Glutamatergic neuron (in vitro differentiated cells): ENCODE measurements around the gene CBFB. TPM values are rescaled to one million over a fixed set of nuclear protein-coding genes. Genes with fewer than 3 reads are reported as not detected.
"Not testable (repeated sequence)": the region's sequence is repeated elsewhere in the genome, so short reads cannot be mapped to it uniquely, and the experiment has no call there.

Source experiments
- DNase-seq: peaks from one replicate; pipeline ENCODE4 v3.0.0; 2022
- H3K27ac Mint-ChIP-seq: one replicate; pipeline ENCODE4 v1.8.0; 2020; ENCODE audit warnings: mild to moderate bottlenecking, mixed read lengths, inconsistent platforms; ENCODE audit not compliant: unreplicated experiment
- H3K27me3 Mint-ChIP-seq: one replicate; pipeline ENCODE4 v1.8.0; 2020; ENCODE audit warnings: mild to moderate bottlenecking, moderate library complexity, mixed read lengths, inconsistent platforms; ENCODE audit not compliant: unreplicated experiment
- H3K36me3 Mint-ChIP-seq: one replicate; pipeline ENCODE4 v1.8.0; 2020; ENCODE audit warnings: mild to moderate bottlenecking, mixed read lengths, inconsistent platforms; ENCODE audit not compliant: unreplicated experiment
- H3K4me1 Mint-ChIP-seq: one replicate; pipeline ENCODE4 v1.8.0; 2020; ENCODE audit warnings: mild to moderate bottlenecking, low read depth, mixed read lengths, inconsistent platforms; ENCODE audit not compliant: unreplicated experiment
- H3K4me3 Mint-ChIP-seq: one replicate; pipeline ENCODE4 v1.8.0; 2020; ENCODE audit warnings: mild to moderate bottlenecking, mixed read lengths, inconsistent platforms; ENCODE audit not compliant: unreplicated experiment
- H3K9me3 Mint-ChIP-seq: one replicate; pipeline ENCODE4 v1.8.0; 2020; ENCODE audit warnings: mild to moderate bottlenecking, moderate library complexity, mixed read lengths, inconsistent platforms; ENCODE audit not compliant: unreplicated experiment
- total RNA-seq: library from RNA; stranded (reverse); fragmentation: NEBNext Ultra II Directional; extraction: Animal tissue kit (Norgen Biotek cat#: 25700); gene quantifications from one replicate; pipeline ENCODE4 v1.2.1, GENCODE V29; 2021; ENCODE audit not compliant: unreplicated experiment
- TF ChIP-seq, protein P1 (sequence below): fragments of 200-600 bp; sonication (generic); IDR thresholded peaks from one replicate; pipeline ENCODE4 v1.5.0; 2021; ENCODE audit not compliant: partially characterized antibody, unreplicated experiment

Gene CBFB
- total RNA-seq, 1 donor from 2014 or later: 168 TPM

DNA sequence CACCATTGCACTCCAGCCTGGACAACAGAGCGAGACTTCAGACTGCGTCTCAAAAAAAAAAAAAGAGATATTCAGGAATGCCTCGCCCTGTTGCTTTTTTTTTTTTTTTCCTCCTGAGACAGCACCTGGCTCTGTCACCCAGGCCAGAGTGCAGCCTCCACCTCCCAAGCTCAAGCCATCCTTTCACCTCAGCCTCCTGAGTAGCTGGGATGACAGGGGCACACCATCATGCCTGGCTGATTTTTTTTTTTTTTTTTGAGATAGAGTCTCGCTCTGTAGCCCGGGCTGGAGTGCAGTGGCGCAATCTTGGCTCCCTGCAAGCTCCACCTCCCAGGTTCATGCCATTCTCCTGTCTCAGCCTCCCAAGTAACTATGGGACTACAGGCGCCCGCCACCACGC, 88.8 kb downstream of the CBFB start:
- Mint-ChIP-seq H3K9me3 (no peaks in the 10 kb centered on the region), H3K4me3 (no peak overlapping the region), H3K27me3 (no peaks in the 10 kb centered on the region), H3K36me3 (no peaks in the 10 kb centered on the region), H3K4me1 (no peaks in the 10 kb centered on the region), H3K27ac (no peak overlapping the region)
- TF ChIP-seq, protein P1, sequence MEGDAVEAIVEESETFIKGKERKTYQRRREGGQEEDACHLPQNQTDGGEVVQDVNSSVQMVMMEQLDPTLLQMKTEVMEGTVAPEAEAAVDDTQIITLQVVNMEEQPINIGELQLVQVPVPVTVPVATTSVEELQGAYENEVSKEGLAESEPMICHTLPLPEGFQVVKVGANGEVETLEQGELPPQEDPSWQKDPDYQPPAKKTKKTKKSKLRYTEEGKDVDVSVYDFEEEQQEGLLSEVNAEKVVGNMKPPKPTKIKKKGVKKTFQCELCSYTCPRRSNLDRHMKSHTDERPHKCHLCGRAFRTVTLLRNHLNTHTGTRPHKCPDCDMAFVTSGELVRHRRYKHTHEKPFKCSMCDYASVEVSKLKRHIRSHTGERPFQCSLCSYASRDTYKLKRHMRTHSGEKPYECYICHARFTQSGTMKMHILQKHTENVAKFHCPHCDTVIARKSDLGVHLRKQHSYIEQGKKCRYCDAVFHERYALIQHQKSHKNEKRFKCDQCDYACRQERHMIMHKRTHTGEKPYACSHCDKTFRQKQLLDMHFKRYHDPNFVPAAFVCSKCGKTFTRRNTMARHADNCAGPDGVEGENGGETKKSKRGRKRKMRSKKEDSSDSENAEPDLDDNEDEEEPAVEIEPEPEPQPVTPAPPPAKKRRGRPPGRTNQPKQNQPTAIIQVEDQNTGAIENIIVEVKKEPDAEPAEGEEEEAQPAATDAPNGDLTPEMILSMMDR: no peak
- no peak for DNase-seq

DNA sequence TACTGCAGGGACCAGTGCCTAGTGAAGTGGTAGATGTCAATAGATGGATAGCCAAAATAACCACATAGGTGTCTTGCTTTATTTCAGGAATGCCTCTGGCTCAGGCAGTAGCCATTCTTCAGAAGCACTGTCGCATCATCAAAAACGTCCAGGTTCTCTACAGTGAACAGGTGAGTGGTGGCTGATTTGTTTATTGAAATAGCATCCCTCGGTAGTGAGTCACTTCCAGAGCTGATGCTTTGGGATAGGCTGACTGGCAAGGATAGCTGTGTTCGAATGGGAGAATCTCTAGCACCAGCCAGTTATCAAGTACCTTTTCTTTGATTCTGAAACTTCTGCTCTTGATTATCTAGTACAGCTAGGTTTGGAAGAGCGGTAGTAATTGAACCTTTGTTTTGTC, 91.1 kb downstream of the CBFB start:
- no peak overlapping the region for H3K27ac Mint-ChIP-seq
- DNase-seq: no peak
- TF ChIP-seq, protein P1: no peak
- no peaks in the 10 kb centered on the region for H3K27me3 Mint-ChIP-seq
- H3K4me1 Mint-ChIP-seq: peaks cover 3% of the 10 kb centered on the region
- H3K4me3 Mint-ChIP-seq: no peak overlapping the region
- no peaks in the 10 kb centered on the region for H3K9me3 Mint-ChIP-seq
- H3K36me3 Mint-ChIP-seq: peaks cover 5% of the 10 kb centered on the region

DNA sequence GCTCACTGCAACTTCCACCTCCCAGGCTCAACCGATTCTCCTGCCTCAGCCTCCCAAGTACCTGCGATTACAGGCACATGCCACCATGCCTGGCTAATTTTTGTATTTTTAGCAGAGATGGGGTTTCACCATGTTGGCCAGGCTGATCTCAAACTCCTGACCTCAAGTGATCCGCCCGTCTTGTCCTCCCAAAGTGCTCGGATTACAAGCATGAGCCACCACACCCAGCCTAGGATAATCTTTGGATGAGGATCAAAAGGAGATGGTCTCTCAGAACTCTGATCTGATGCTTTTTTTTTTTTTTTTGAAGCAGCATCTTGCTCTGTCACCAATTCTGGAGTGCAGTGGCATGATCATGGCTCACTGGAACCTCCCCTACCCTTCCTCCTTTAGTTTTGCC, 93.8 kb downstream of the CBFB start:
- not testable (repeated sequence) for H3K36me3 Mint-ChIP-seq, DNase-seq, H3K27me3 Mint-ChIP-seq, H3K4me3 Mint-ChIP-seq, H3K27ac Mint-ChIP-seq, H3K9me3 Mint-ChIP-seq
- H3K4me1 Mint-ChIP-seq: peaks cover 15% of the 10 kb centered on the region

DNA sequence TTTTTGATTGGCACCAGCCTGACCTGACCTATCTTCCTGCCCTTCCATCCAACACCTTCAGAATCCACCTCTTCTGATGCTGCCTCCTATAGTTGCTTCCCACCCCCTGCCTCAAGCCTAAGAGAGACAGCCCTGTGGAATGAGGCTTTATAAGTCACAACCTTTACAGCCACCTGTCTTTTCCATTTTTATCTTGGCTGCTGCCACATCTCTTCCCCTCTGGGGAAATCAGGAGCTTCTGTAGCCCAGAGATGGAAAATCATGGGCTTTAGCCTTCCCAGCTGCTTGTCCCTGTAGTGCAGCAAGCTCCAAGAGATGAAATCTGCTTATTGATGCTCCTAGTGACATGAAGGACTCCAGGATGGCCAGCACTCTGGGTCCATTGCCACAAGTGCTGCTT, 99.5 kb downstream of the CBFB start:
- H3K27ac Mint-ChIP-seq: peak overlapping the region; percentile 33
- H3K4me3 Mint-ChIP-seq: no peak overlapping the region
- H3K4me1 Mint-ChIP-seq: peaks cover 25% of the 10 kb centered on the region
- peaks cover 2% of the 10 kb centered on the region for H3K27me3 Mint-ChIP-seq
- TF ChIP-seq, protein P1: no peak
- H3K36me3 Mint-ChIP-seq: peaks cover 4% of the 10 kb centered on the region
- H3K9me3 Mint-ChIP-seq: peaks cover 2% of the 10 kb centered on the region
- no peak for DNase-seq

DNA sequence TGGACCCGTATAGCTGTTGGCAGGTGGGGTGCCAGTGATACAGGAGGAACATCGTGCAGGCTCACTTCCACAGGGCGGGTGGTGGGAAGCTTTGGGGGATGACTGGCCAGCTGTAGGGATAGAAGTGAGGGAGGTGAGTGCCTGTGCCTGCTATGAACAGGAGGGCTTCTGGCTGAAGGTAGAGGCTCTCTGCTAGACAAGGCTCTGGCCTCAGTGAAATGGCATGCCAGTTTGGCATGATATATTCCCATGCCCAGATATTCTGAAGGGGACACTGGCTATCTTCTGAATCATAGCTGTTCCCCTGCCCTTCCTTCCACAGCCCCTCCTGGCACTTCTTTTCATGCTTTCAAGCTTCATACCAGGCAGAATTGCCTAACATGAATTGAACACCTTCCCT, 99.9 kb downstream of the CBFB start:
- Mint-ChIP-seq H3K9me3 (peaks cover 2% of the 10 kb centered on the region), H3K27ac (peak overlapping the region; percentile 33), H3K27me3 (peaks cover 2% of the 10 kb centered on the region), H3K36me3 (no peaks in the 10 kb centered on the region), H3K4me1 (peaks cover 25% of the 10 kb centered on the region), H3K4me3 (no peak overlapping the region)
- TF ChIP-seq, protein P1: no peak
- DNase-seq: no peak

DNA sequence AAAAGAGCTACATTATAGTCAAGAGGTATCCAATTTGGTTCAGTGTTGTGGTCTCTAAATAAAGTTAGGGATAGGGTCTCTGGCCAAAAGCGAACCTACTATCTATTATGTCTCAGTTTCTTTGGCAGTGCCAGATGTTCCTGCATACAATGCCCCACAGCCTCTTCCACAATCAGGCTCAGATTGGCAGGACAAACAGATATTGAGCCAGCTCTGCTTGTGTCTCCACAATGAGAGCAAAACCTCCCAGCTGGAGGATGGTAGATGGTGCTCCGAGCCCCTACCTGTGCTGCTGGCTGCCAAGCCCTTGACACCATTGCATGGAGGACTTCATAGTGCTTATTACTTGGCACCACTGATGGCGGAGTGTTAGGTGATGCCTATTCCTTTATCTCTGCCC, 100.5 kb downstream of the CBFB start:
- H3K9me3 Mint-ChIP-seq: peaks cover 2% of the 10 kb centered on the region
- peaks cover 2% of the 10 kb centered on the region for H3K27me3 Mint-ChIP-seq
- TF ChIP-seq, protein P1: no peak
- H3K36me3 Mint-ChIP-seq: no peaks in the 10 kb centered on the region
- no peak for DNase-seq
- H3K4me1 Mint-ChIP-seq: peaks cover 25% of the 10 kb centered on the region
- H3K4me3 Mint-ChIP-seq: no peak overlapping the region
- no peak overlapping the region for H3K27ac Mint-ChIP-seq
